Activated CD4-positive, alpha-beta memory T cell treated with anti-CD3 and anti-CD28 coated beads, Interleukin-2, amount 10 ng/mL, durations not matched to agents 7 days and 5 days (primary cell): Measurements from ENCODE around the gene CUL4A. TPM values are rescaled to one million over a fixed set of nuclear protein-coding genes. Genes with fewer than 3 reads are reported as not detected.
A peak's percentile ranks its signal among the peaks of the same experiment; 100 is the strongest.
"Not testable (repeated sequence)": the region's sequence is repeated elsewhere in the genome, so short reads cannot be mapped to it uniquely, and the experiment has no call there.

Experiments used
- CTCF ChIA-PET: fragments of 350-600 bp; sonication (Branson Sonifier 250); formaldehyde crosslinking; loops from one replicate; lab custom pipeline; 2021; ENCODE audit warnings: antibody characterized with exemption, inconsistent platforms; lab: Charles Lee
- POLR2A ChIA-PET: fragments of 350-600 bp; sonication (Branson Sonifier 250); formaldehyde crosslinking; loops from one replicate; lab custom pipeline; 2021; ENCODE audit warnings: antibody characterized with exemption; lab: Charles Lee
- DNase-seq: peaks from one replicate; pipeline ENCODE4 v3.0.0-alpha.2; 2020
- H3K27ac Mint-ChIP-seq: one replicate; pipeline ENCODE4 v1.8.0; 2021; ENCODE audit warnings: mild to moderate bottlenecking, mixed read lengths
- H3K27me3 Mint-ChIP-seq: one replicate; pipeline ENCODE4 v1.8.0; 2021; ENCODE audit warnings: mixed read lengths
- H3K36me3 Mint-ChIP-seq: one replicate; pipeline ENCODE4 v1.8.0; 2021; ENCODE audit warnings: low read depth, mixed read lengths
- H3K4me1 Mint-ChIP-seq: one replicate; pipeline ENCODE4 v1.8.0; 2021; ENCODE audit warnings: mixed read lengths
- H3K4me3 Mint-ChIP-seq: one replicate; pipeline ENCODE4 v1.8.0; 2021; ENCODE audit warnings: mild to moderate bottlenecking, mixed read lengths
- H3K9me3 Mint-ChIP-seq: one replicate; pipeline ENCODE4 v1.8.0; 2021; ENCODE audit warnings: mixed read lengths
- total RNA-seq, 2 experiments: library from RNA; stranded (reverse); gene quantifications; one replicate each; pipeline ENCODE4 v1.2.3, GENCODE V29; 2021

CUL4A gene
- total RNA-seq, 2 experiments from 2014 or later, result 67.2 to 68.8 TPM

DNA sequence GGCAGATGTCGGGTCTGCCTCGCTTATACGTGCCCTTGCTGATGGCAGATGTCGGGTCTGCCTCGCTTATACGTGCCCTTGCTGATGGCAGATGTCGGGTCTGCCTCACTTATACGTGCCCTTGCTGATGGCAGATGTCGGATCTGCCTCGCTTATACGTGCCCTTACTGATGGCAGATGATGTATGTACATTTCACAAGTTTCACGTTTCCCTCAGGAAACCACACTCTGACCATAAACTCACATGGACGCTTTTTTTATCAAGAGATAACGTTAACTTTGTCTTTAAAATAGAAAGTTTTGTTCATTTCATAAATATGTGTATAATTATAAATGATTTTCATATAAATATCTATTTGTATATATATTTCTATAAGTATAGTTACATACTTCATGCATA is 53.6 kb downstream of the CUL4A start:
- H3K27ac Mint-ChIP-seq, DNase-seq, H3K9me3 Mint-ChIP-seq, H3K4me1 Mint-ChIP-seq, CTCF ChIA-PET, H3K27me3 Mint-ChIP-seq, H3K4me3 Mint-ChIP-seq: not testable (repeated sequence)
- POLR2A ChIA-PET, result interaction anchor here (1.0 kb wide), 1 partner anchor 35 kb away, joined by 3 read pairs; the partner anchor contains the start of gene LAMP1
- H3K36me3 Mint-ChIP-seq, result peaks cover 25% of the 10 kb centered on the region

GRCh38 chr13:113267642-113268405 is 58.4 kb downstream of the CUL4A start:
- H3K4me1 Mint-ChIP-seq, result no peaks in the 10 kb centered on the region
- H3K27ac Mint-ChIP-seq, result no peak overlapping the region
- ChIA-PET POLR2A (no interaction called here), CTCF (no interaction called here)
- no peak for DNase-seq
- H3K36me3 Mint-ChIP-seq, result peaks cover 5% of the 10 kb centered on the region
- no peak overlapping the region for H3K4me3 Mint-ChIP-seq
- no peaks in the 10 kb centered on the region for H3K9me3 Mint-ChIP-seq
- no peaks in the 10 kb centered on the region for H3K27me3 Mint-ChIP-seq

GRCh38 chr13:113272031-113272430 is 62.6 kb downstream of the CUL4A start:
- no peak for DNase-seq
- Mint-ChIP-seq H3K27ac (no peak overlapping the region), H3K4me3 (no peak overlapping the region), H3K36me3 (no peaks in the 10 kb centered on the region), H3K9me3 (no peaks in the 10 kb centered on the region), H3K4me1 (peaks cover 3% of the 10 kb centered on the region), H3K27me3 (no peaks in the 10 kb centered on the region)
- CTCF ChIA-PET, result no interaction called here
- POLR2A ChIA-PET, result no interaction called here

DNA sequence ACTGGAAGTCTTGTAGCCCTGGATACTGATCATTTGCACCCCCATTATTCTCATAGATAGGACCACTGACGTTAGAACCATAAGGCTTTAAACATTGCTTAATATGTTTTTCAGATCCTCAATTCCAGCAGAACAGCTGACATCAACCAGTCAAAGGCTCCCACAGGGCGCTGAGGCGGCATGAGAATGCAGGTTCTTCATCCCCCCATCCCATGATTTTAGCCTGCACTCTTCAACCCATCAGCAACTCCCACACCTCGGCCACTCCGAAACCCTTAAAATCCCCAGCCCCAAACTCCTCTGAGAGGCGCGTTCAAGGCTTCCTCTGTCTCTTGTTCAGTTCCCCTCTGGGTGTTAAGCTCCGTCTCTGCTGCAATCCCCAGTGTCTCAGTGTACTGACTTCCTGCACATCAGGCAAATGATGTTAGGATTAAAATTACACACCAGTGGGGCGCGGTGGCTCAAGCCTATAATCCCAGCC is 63.3 kb downstream of the CUL4A start:
- Mint-ChIP-seq H3K4me3 (no peak overlapping the region), H3K27me3 (no peaks in the 10 kb centered on the region), H3K9me3 (no peaks in the 10 kb centered on the region), H3K4me1 (peaks cover 3% of the 10 kb centered on the region), H3K36me3 (no peaks in the 10 kb centered on the region), H3K27ac (no peak overlapping the region)
- CTCF ChIA-PET, result interaction anchor here (1.3 kb wide), 1 partner anchor 121 kb away, joined by 5 read pairs; no protein-coding TSS in a partner anchor
- POLR2A ChIA-PET, result no interaction called here
- no peak for DNase-seq

GRCh38 chr13:113273321-113273720 is 63.9 kb downstream of the CUL4A start:
- Mint-ChIP-seq H3K4me1 (peaks cover 3% of the 10 kb centered on the region), H3K27ac (no peak overlapping the region), H3K36me3 (no peaks in the 10 kb centered on the region), H3K4me3 (no peak overlapping the region), H3K27me3 (no peaks in the 10 kb centered on the region), H3K9me3 (no peaks in the 10 kb centered on the region)
- CTCF ChIA-PET, result interaction anchor here (1.3 kb wide), 1 partner anchor 120 kb away, joined by 5 read pairs; no protein-coding TSS in a partner anchor
- no peak for DNase-seq
- POLR2A ChIA-PET, result no interaction called here

GRCh38 chr13:113273851-113274590 is 64.6 kb downstream of the CUL4A start:
- no peak overlapping the region for H3K27ac Mint-ChIP-seq
- H3K4me1 Mint-ChIP-seq, result peaks cover 3% of the 10 kb centered on the region
- H3K9me3 Mint-ChIP-seq, result no peaks in the 10 kb centered on the region
- no peak overlapping the region for H3K4me3 Mint-ChIP-seq
- no peaks in the 10 kb centered on the region for H3K36me3 Mint-ChIP-seq
- CTCF ChIA-PET, result interaction anchor here (1.3 kb wide), 1 partner anchor 120 kb away, joined by 5 read pairs; no protein-coding TSS in a partner anchor
- DNase-seq, result no peak
- POLR2A ChIA-PET, result no interaction called here
- H3K27me3 Mint-ChIP-seq, result no peaks in the 10 kb centered on the region

GRCh38 chr13:113274721-113275120 is 65.3 kb downstream of the CUL4A start:
- H3K9me3 Mint-ChIP-seq, result no peaks in the 10 kb centered on the region
- POLR2A ChIA-PET, result no interaction called here
- H3K27me3 Mint-ChIP-seq, result no peaks in the 10 kb centered on the region
- CTCF ChIA-PET, result no interaction called here
- no peaks in the 10 kb centered on the region for H3K36me3 Mint-ChIP-seq
- no peak for DNase-seq
- no peak overlapping the region for H3K27ac Mint-ChIP-seq
- H3K4me3 Mint-ChIP-seq, result no peak overlapping the region
- H3K4me1 Mint-ChIP-seq, result peaks cover 3% of the 10 kb centered on the region

DNA sequence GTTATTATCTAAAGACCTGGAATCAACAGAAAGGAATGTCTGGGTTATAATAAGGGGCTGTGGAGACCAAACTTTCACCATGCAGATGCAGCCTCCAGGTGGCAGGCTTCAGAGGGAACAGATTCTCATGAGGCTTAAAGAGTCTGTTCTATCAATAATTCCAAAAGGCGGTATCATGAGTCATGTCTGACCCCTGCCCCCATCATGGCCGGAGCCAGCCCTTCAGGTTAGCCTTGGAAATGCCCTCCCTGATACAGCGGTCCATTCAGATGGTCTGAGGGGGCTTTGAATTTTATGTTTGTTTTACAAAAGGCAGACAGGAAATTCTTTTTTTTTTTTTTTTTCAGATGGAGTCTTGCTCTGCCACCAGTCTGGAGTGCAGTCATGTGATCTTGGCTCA is 66.0 kb downstream of the CUL4A start:
- CTCF ChIA-PET, result no interaction called here
- H3K27ac Mint-ChIP-seq, result no peak overlapping the region
- H3K27me3 Mint-ChIP-seq, result no peaks in the 10 kb centered on the region
- DNase-seq, result peak; percentile 28
- POLR2A ChIA-PET, result interaction anchor here (0.8 kb wide), 1 partner anchor 22 kb away, joined by 4 read pairs; the partner anchor contains the start of gene LAMP1
- no peak overlapping the region for H3K4me3 Mint-ChIP-seq
- no peaks in the 10 kb centered on the region for H3K36me3 Mint-ChIP-seq
- H3K4me1 Mint-ChIP-seq, result peaks cover 3% of the 10 kb centered on the region
- H3K9me3 Mint-ChIP-seq, result no peaks in the 10 kb centered on the region

- Mint-ChIP-seq H3K4me1 (no peaks in the 10 kb centered on the region), H3K27ac (no peak overlapping the region), H3K36me3 (no peaks in the 10 kb centered on the region), H3K4me3 (no peak overlapping the region), H3K9me3 (no peaks in the 10 kb centered on the region), H3K27me3 (peaks cover 3% of the 10 kb centered on the region)
- DNase-seq, result no peak
- POLR2A ChIA-PET, result no interaction called here
- CTCF ChIA-PET, result no interaction called here
Measured at GRCh38 chr13:113280126-113280525, 70.7 kb downstream of the CUL4A start.

- no peak for DNase-seq
- H3K9me3 Mint-ChIP-seq, result no peaks in the 10 kb centered on the region
- ChIA-PET POLR2A (no interaction called here), CTCF (interaction anchor here (0.7 kb wide), 1 partner anchor 110 kb away, joined by 3 read pairs; no protein-coding TSS in a partner anchor)
- no peaks in the 10 kb centered on the region for H3K4me1 Mint-ChIP-seq
- no peak overlapping the region for H3K27ac Mint-ChIP-seq
- H3K4me3 Mint-ChIP-seq, result no peak overlapping the region
- H3K27me3 Mint-ChIP-seq, result peaks cover 13% of the 10 kb centered on the region
- H3K36me3 Mint-ChIP-seq, result no peaks in the 10 kb centered on the region
Measured at GRCh38 chr13:113283904-113284303, 74.5 kb downstream of the CUL4A start.

GRCh38 chr13:113288880-113289279 is 79.5 kb downstream of the CUL4A start:
- no peak overlapping the region for H3K4me3 Mint-ChIP-seq
- no peaks in the 10 kb centered on the region for H3K36me3 Mint-ChIP-seq
- POLR2A ChIA-PET, result interaction anchor here (0.6 kb wide), 1 partner anchor 39 kb away, joined by 3 read pairs; no protein-coding TSS in a partner anchor
- peaks cover 50% of the 10 kb centered on the region for H3K27me3 Mint-ChIP-seq
- no peaks in the 10 kb centered on the region for H3K9me3 Mint-ChIP-seq
- CTCF ChIA-PET, result no interaction called here
- peaks cover 14% of the 10 kb centered on the region for H3K4me1 Mint-ChIP-seq
- DNase-seq, result no peak
- H3K27ac Mint-ChIP-seq, result no peak overlapping the region

DNA sequence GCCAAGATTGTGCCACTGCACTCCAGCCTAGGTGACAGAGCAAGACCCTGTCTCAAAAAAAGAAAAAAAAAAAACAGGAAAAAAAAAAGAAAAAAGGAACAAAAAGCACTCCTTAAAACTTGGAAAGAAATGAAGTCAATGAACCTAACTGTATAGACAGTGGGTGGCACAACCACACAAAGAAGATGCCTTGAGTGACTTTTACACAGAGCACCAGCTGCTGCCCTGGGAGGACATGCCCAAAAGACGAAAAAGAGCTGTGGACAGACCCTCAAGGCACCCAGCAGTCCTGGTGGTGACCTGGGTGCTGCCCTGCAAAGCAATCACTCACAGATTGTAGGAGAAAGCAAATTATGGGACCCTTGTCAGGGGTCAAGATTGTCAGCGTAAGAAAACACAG is 81.7 kb downstream of the CUL4A start:
- no peaks in the 10 kb centered on the region for H3K36me3 Mint-ChIP-seq
- no peak for DNase-seq
- peaks cover 57% of the 10 kb centered on the region for H3K27me3 Mint-ChIP-seq
- peaks cover 14% of the 10 kb centered on the region for H3K4me1 Mint-ChIP-seq
- H3K4me3 Mint-ChIP-seq, result no peak overlapping the region
- H3K27ac Mint-ChIP-seq, result no peak overlapping the region
- ChIA-PET CTCF (no interaction called here), POLR2A (interaction anchor here (1.0 kb wide), 1 partner anchor 83 kb away, joined by 3 read pairs; the partner anchor contains the start of gene PCID2)
- H3K9me3 Mint-ChIP-seq, result no peaks in the 10 kb centered on the region
